Measurements from ENCODE around the gene SEM1.

DNA sequence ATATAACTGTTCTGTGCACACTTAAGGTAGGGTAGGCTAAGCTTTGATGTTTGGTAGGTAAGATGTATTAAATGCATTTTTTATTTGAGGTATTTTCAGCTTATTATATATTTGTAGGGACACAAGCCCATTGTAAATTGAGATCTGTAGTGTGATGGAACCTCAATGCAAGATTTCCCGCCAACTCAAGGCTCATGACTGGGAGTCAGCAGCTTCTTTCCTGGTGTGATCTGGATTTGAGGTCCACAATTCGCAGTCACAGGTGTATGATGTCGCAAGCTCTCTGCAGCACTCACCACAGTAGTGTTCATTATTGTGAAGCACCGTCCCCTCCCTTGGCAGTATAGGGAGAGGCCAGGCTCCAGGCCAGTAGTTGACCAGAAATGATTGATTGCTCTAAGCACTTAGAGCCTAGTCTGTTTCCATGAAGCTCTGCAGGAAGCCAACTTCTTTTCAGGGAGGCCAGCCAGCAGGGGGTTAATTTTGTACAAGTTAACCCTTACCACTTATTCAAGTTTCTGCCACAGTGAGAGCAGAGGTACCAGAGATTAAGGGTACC is 54.9 kb downstream of the SEM1 start:
- TF ChIP-seq, protein P1, sequence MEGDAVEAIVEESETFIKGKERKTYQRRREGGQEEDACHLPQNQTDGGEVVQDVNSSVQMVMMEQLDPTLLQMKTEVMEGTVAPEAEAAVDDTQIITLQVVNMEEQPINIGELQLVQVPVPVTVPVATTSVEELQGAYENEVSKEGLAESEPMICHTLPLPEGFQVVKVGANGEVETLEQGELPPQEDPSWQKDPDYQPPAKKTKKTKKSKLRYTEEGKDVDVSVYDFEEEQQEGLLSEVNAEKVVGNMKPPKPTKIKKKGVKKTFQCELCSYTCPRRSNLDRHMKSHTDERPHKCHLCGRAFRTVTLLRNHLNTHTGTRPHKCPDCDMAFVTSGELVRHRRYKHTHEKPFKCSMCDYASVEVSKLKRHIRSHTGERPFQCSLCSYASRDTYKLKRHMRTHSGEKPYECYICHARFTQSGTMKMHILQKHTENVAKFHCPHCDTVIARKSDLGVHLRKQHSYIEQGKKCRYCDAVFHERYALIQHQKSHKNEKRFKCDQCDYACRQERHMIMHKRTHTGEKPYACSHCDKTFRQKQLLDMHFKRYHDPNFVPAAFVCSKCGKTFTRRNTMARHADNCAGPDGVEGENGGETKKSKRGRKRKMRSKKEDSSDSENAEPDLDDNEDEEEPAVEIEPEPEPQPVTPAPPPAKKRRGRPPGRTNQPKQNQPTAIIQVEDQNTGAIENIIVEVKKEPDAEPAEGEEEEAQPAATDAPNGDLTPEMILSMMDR (IDR thresholded peaks at IDR 0.05; ENCODE audit: poor library complexity, severe bottlenecking), result no peak
- TF ChIP-seq RAD21 (conservative IDR thresholded peaks at IDR 0.05) (no peak), POLR2AphosphoS5 (IDR thresholded peaks at IDR 0.05) (no peak), MXI1 (conservative IDR thresholded peaks at IDR 0.05; ENCODE audit: poor library complexity, severe bottlenecking) (no peak)

All from neural cell (in vitro differentiated cells).